ENCODE results near the gene KLHL1.

DNA sequence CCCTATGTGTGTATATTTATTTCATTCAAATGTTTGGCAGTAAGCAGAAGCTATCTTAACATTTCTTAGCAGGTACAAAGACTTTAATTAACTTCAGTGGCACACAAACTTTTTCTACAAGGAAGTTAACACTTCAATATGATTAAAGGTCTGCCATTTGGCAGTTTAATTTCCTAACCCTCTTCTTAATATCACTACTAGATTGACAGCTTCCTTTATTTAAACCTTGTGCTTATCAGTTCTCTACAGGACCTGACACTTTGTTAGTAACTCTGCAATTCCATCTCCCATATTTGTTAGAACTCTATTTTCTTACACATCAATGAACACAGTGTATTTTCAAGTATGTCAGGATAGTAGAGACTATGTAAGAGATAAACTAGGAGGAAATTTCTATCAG is 153.0 kb downstream of the KLHL1 start:
- TF ChIP-seq, protein P1, sequence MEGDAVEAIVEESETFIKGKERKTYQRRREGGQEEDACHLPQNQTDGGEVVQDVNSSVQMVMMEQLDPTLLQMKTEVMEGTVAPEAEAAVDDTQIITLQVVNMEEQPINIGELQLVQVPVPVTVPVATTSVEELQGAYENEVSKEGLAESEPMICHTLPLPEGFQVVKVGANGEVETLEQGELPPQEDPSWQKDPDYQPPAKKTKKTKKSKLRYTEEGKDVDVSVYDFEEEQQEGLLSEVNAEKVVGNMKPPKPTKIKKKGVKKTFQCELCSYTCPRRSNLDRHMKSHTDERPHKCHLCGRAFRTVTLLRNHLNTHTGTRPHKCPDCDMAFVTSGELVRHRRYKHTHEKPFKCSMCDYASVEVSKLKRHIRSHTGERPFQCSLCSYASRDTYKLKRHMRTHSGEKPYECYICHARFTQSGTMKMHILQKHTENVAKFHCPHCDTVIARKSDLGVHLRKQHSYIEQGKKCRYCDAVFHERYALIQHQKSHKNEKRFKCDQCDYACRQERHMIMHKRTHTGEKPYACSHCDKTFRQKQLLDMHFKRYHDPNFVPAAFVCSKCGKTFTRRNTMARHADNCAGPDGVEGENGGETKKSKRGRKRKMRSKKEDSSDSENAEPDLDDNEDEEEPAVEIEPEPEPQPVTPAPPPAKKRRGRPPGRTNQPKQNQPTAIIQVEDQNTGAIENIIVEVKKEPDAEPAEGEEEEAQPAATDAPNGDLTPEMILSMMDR (IDR thresholded peaks at IDR 0.05) = no peak
- no peak for TF ChIP-seq POLR2A (IDR thresholded peaks at IDR 0.05)

All from lower leg skin (tissue), 3 donors.